ENCODE measurements around the gene DGKB.

DNA sequence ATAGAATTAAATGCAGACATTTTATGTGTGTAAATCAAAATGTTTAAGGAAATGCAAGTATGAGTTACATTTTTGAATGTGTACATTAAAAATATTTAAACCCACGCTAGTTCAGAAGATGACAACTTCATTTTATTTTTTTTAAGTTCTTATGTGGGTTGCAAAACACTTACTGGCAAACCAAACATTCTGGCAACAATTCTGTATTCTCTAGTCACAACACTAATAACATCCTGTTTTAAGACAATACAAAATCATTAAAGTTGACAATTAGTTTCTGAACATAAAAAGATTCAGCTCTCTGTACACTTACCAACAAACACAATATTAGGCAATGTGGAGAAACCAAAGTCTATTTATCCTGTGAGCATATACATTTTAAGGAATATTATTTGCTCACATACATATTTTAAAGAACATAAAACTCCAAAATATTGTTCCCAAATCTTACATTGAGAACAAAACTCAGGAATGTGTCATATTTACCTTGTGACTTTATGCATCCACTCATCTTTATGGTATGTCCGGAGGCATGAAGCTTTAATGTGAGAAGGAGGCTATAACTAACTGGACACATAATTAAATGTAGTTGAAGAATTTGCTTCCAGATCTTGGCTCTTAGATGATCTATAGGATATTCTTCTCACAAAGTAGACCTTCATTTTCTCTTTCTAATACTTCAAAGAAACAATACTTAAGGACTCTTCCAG is 134.7 kb downstream of the DGKB start:
- TF ChIP-seq CTCF (IDR thresholded peaks at IDR 0.05 in 4 of 5, conservative IDR thresholded peaks at IDR 0.05 in 1 of 5) (no peak), POLR2A (IDR thresholded peaks at IDR 0.05) (no peak)
